Naive B cell (primary cell): Measurements from ENCODE around the gene AOX1. TPM values are rescaled to one million over a fixed set of nuclear protein-coding genes. Genes with fewer than 3 reads are reported as not detected.
A peak's percentile ranks its signal among the peaks of the same experiment; 100 is the strongest.
"Not testable (repeated sequence)": the region's sequence is repeated elsewhere in the genome, so short reads cannot be mapped to it uniquely, and the experiment has no call there.

ENCODE experiments used
- ATAC-seq, 2 donors: fragments of 150-1000 bp; cut with Tn5 transposase; 2 replicates each; pipeline ENCODE4 v1.10.0; 2021; ENCODE audit warnings: low read depth in 2 of 2, mild to moderate bottlenecking in 2 of 2, moderate library complexity in 2 of 2
- DNase-seq: peaks from one replicate; pipeline ENCODE4 v3.0.0; 2022
- H3K27ac Mint-ChIP-seq, 6 donors: one replicate each; pipeline ENCODE4 v1.8.0; 2020 to 2022; ENCODE audit warnings: mild to moderate bottlenecking in 6 of 6, mixed read lengths in 6 of 6, moderate library complexity in 5 of 6, inconsistent platforms in 2 of 6
- H3K27me3 Mint-ChIP-seq, 3 donors: one replicate each; pipeline ENCODE4 v1.8.0; 2021 to 2022; ENCODE audit warnings: mixed read lengths in 3 of 3, mild to moderate bottlenecking in 1 of 3
- H3K36me3 Mint-ChIP-seq, 2 donors: one replicate each; pipeline ENCODE4 v1.8.0; 2020 to 2022; ENCODE audit warnings: mixed read lengths in 2 of 2, inconsistent platforms in 1 of 2, mild to moderate bottlenecking in 1 of 2
- H3K4me1 Mint-ChIP-seq, 3 donors: one replicate each; pipeline ENCODE4 v1.8.0; 2020 to 2022; ENCODE audit warnings: mixed read lengths in 3 of 3, inconsistent platforms in 1 of 3, mild to moderate bottlenecking in 1 of 3, moderate library complexity in 1 of 3
- H3K4me3 Mint-ChIP-seq, 8 donors: one replicate each; pipeline ENCODE4 v1.8.0; 2020 to 2022; ENCODE audit warnings: mild to moderate bottlenecking in 8 of 8, mixed read lengths in 8 of 8, moderate library complexity in 8 of 8, inconsistent platforms in 2 of 8
- H3K9me3 Mint-ChIP-seq, 7 donors: one replicate each; pipeline ENCODE4 v1.8.0; 2020 to 2022; ENCODE audit warnings: mixed read lengths in 7 of 7, mild to moderate bottlenecking in 5 of 7, inconsistent platforms in 2 of 7, moderate library complexity in 1 of 7
- polyA plus RNA-seq, 6 donors: library from polyadenylated mRNA; unstranded; fragments of 300-500 nt; fragmentation: Illumina TruSeq; gene quantifications; one replicate each; pipeline ENCODE4 v1.2.3, GENCODE V29; 2021; ENCODE audit warnings: low read depth in 6 of 6

The AOX1 gene
- polyA plus RNA-seq, 6 donors from 2014 or later, result 0.45 TPM; not detected in 5

DNA sequence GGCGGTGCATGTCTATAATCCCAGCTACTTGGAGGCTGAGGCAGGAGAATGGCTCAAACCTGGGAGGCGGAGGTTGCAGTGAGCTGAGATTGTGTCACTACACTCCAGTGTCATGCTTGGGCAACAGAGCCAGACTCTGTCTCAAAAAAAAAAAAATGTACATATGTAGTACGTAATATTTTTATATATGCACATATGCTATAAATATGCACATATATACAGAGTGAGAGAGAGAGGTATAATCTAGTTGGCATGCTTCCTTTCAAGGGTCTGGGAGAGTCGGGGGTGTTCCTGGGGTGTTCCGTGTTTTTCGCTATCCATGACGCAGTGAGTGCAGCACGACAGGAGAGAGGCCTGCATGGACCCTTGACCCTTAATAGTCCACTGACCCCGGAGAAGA, 83.5 kb downstream of the AOX1 start:
- no peak overlapping the region for H3K4me3 Mint-ChIP-seq
- H3K27me3 Mint-ChIP-seq, result peaks cover 6 to 23% (median 21%) of the 10 kb centered on the region in 3 donors
- DNase-seq (no peak), ATAC-seq (no peak)
- no peaks in the 10 kb centered on the region for H3K36me3 Mint-ChIP-seq
- no peaks in the 10 kb centered on the region for H3K9me3 Mint-ChIP-seq
- H3K27ac Mint-ChIP-seq, result peak overlapping the region in 1 of 6 donors; percentile 33
- no peaks in the 10 kb centered on the region for H3K4me1 Mint-ChIP-seq

DNA sequence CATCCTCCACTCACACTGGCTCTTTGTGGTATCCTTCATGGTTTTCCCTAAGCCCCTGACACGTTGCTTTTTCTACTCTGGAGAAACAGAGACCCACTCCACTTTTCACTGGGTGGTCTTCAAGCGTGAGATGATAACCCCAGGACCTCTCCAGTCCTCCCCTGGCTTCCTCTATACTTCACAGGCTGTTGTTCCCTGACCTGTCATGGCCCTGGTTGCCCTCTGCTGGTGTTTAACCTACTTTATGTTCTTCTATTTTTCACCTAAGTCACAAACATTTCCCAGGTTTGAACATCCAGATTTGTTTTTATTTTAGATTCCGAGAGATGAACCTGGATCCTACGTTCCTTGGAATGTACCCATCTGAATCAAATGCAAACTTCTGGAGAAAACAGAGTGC, 84.5 kb downstream of the AOX1 start:
- Mint-ChIP-seq H3K27ac (peak overlapping the region in 1 of 6 donors; percentile 69), H3K27me3 (peaks cover 6 to 23% (median 21%) of the 10 kb centered on the region in 3 donors), H3K9me3 (no peaks in the 10 kb centered on the region), H3K4me1 (no peaks in the 10 kb centered on the region), H3K4me3 (no peak overlapping the region), H3K36me3 (no peaks in the 10 kb centered on the region)
- ATAC-seq, result no peak
- no peak for DNase-seq

DNA sequence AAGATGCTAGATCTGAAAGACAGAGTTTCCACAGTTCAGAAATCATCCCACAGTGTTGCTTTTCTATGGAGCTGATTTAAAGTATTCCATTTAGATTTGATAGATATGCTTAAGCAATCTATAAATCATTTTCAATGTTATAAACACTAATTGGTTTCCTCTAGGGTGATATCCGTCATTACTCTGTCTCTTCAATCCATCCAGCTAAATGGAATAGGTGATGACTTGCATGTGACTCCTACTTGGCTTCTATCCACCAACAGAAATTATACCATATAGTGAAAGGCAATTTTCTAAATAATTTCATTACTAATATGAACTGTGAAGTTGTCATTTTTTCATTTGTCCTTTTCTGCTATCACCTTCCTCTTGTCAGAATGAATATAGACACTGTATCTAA, 84.9 kb downstream of the AOX1 start:
- Mint-ChIP-seq H3K4me3 (no peak overlapping the region), H3K36me3 (no peaks in the 10 kb centered on the region), H3K9me3 (no peaks in the 10 kb centered on the region), H3K4me1 (no peaks in the 10 kb centered on the region), H3K27me3 (peaks cover 6 to 23% (median 21%) of the 10 kb centered on the region in 3 donors), H3K27ac (no peak overlapping the region)
- ATAC-seq (no peak), DNase-seq (no peak)

DNA sequence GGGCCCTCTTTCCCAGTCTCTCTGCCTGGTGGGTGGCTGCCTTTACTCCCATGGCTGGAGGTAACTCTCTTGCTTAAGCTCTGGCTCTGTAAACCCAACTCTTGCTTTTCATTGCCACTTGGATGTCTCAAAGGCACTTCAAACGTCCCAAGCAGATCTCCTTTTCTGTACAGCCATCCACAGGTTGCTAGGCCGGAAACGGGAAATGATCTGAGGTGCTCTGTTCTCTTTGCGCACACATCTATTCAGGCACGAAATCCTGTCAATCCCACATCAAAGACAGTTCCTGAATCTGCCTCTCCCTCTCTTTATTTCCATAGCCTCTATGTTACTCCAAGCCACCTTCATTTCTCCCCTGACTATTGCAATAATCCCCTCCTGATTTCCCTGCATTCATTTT, 87.4 kb downstream of the AOX1 start:
- Mint-ChIP-seq H3K4me3 (no peak overlapping the region), H3K27ac (peak overlapping the region in 1 of 6 donors; percentile 13), H3K9me3 (no peaks in the 10 kb centered on the region), H3K36me3 (no peaks in the 10 kb centered on the region), H3K27me3 (peaks cover 6 to 23% (median 21%) of the 10 kb centered on the region in 3 donors), H3K4me1 (no peaks in the 10 kb centered on the region)
- DNase-seq, result no peak
- no peak for ATAC-seq

DNA sequence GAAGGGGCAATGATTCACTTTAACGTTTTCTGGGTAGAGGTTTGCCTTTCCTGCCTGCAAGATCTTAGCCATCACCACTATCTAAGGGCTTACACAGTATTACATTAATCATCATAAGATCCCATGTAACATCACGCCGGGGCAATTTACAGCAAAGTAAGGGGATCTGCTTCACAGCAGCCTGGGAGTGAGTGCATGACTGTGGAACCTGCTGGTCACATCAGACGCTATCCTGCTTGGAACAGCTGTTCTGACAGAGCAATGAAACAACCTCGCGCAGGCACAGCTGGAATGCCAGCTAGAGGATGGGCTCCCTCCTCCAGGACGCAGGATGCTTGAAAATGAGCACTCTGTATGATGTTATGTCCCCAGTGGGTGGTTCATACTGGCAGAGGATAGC, 89.0 kb downstream of the AOX1 start:
- ATAC-seq (no peak), DNase-seq (no peak)
- Mint-ChIP-seq H3K27me3 (peaks cover 0 to 18% (median 16%) of the 10 kb centered on the region in 3 donors), H3K4me3 (no peak overlapping the region), H3K4me1 (no peaks in the 10 kb centered on the region), H3K36me3 (no peaks in the 10 kb centered on the region), H3K9me3 (no peaks in the 10 kb centered on the region), H3K27ac (no peak overlapping the region)

DNA sequence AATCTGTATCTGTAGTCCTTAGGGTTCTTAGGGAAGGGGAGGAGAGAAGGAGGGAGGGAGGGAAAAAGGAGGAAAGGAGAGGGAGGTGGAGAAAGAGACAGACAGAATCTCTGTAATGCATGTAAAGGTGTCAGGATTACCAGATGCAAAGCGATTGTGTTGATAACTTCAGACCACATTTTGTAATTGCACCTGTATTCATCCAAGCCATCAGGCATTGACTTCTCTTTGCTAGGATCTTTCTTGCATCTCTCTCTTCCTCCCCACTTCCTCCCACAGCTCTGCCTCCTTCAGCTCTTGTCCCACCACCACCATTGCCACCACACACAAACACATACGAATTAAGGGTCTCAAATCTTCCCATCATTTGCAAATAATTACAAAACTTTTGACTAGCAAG, 91.4 kb downstream of the AOX1 start:
- Mint-ChIP-seq H3K9me3 (no peaks in the 10 kb centered on the region), H3K4me3 (no peak overlapping the region), H3K36me3 (no peaks in the 10 kb centered on the region), H3K27me3 (peaks cover 0 to 11% (median 9%) of the 10 kb centered on the region in 3 donors), H3K27ac (peak overlapping the region in 1 of 6 donors; percentile 13), H3K4me1 (no peaks in the 10 kb centered on the region)
- ATAC-seq (no peak), DNase-seq (no peak)

DNA sequence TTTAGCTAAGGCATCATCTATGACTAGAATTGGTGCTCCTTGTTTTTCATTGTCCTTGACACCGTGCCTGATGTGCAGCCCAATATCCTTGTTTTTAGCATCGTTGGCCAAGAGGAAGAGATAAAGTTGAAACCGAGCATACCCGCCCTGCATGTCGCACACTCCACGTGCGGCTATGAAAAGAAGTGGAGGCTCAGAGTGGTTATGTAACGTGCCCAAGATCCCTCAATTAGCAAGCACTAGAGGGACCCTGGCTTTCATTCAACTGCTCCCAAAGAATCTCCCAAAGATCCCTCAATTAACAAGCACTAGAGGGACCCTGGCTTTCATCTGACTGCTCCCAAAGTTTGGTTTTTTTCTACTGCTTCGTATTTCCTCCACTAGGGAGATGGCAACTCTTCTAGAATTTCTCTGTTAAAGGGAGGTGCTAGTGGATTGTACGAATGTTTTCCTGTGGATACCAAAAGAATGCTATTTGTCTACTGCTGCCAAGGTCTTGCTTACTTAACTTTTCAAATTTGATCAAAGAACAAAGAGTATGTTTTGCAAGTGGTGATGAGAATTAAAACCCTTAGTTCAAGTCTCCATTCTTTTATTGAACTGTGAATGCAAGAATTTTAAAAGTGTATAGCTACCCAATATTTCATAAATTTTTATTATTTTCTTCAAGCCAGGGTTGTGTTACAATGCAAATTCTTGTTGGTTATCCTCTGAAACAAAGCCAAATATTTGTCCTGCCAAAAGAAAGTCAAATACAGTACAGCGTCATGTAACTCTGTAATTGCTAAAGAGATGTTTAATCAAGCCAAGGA, 92.1 kb downstream of the AOX1 start:
- Mint-ChIP-seq H3K27me3 (peaks cover 0 to 11% (median 5%) of the 10 kb centered on the region in 3 donors), H3K4me3 (no peak overlapping the region), H3K36me3 (no peaks in the 10 kb centered on the region), H3K27ac (no peak overlapping the region), H3K4me1 (no peaks in the 10 kb centered on the region), H3K9me3 (no peaks in the 10 kb centered on the region)
- ATAC-seq (no peak), DNase-seq (no peak)

DNA sequence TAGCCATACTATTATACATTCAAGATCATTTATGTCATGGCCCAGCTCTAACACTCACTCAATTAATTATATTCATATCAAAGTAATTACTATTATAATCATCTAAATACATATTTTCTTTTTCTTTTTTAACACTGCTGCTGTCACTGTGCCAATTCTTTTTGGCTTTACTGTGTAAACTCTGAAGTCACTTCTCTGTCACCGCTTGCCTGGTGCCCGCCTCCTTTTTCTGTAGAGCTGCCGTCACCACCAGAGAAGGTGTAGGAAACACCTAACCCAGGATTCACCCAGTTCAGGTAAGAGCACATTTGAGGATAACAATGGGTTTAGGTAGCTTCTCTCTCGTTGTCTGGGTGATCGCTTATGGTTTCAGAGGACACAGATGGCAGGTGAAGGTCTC, 93.3 kb downstream of the AOX1 start:
- Mint-ChIP-seq H3K27ac (peak overlapping the region in 1 of 6 donors; percentile 2), H3K4me3 (no peak overlapping the region), H3K36me3 (no peaks in the 10 kb centered on the region), H3K27me3 (no peaks in the 10 kb centered on the region), H3K9me3 (no peaks in the 10 kb centered on the region), H3K4me1 (no peaks in the 10 kb centered on the region)
- DNase-seq (no peak), ATAC-seq (no peak)

DNA sequence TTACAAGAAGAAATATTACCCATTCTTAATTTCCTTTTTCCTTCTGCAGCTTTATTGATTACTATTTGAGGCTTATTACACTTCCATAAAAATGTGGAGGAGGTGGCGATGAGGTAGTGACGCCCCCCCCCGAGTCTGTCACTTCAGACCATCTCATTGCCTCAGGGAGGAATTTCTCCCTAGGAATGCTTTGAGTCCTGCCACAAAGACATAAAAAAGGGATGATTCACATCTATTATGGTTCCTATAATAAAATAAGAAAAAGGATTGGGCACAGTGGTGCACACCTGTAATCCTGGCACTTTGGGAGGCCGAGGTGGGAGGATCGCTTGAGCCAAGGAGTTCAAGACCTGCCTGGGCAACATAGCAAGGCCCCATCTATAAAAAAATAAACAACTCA, 93.7 kb downstream of the AOX1 start:
- no peak for ATAC-seq
- Mint-ChIP-seq H3K36me3 (no peaks in the 10 kb centered on the region), H3K4me3 (no peak overlapping the region), H3K27me3 (no peaks in the 10 kb centered on the region), H3K9me3 (no peaks in the 10 kb centered on the region), H3K4me1 (no peaks in the 10 kb centered on the region), H3K27ac (no peak overlapping the region)
- no peak for DNase-seq

DNA sequence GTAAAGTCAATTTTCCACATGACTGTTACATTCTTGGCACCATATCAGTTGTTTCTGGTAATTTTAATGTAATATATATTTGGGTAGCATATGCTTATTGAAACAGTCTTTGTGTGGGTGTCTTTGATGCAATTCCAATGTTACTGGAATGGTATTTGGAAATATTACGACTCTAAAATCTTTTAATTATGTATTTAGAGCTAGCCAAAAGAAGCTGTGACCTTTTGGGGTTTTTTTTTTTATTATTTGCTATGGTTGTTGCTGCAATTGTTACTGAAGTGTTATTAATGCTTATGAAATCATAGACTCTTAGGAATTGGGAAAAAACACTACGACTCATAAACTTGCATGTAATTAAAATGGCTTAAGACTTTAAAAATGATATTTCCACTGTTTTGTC, 95.9 kb downstream of the AOX1 start:
- Mint-ChIP-seq H3K27me3 (peaks cover 0 to 5% (median 0%) of the 10 kb centered on the region in 3 donors), H3K4me3 (no peak overlapping the region), H3K27ac (no peak overlapping the region), H3K4me1 (no peaks in the 10 kb centered on the region), H3K36me3 (no peaks in the 10 kb centered on the region), H3K9me3 (peaks cover 0 to 5% (median 0%) of the 10 kb centered on the region in 7 donors)
- DNase-seq (no peak), ATAC-seq (no peak)

DNA sequence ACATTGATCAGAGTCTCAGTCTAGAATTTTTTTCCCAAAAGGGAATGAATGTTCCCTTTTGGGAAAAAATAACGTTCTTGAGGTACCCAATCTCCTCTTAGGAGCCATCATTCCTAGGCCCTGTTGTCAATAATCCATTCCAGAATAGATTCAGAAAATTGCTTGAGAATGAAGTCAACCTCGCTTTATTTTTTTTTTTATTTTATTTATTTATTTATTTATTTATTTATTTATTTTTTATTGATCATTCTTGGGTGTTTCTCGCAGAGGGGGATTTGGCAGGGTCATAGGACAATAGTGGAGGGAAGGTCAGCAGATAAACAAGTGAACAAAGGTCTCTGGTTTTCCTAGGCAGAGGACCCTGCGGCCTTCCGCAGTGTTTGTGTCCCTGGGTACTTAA, 96.6 kb downstream of the AOX1 start:
- not testable (repeated sequence) for H3K4me3 Mint-ChIP-seq, DNase-seq, H3K9me3 Mint-ChIP-seq, H3K4me1 Mint-ChIP-seq, H3K27me3 Mint-ChIP-seq, H3K36me3 Mint-ChIP-seq, H3K27ac Mint-ChIP-seq, ATAC-seq

DNA sequence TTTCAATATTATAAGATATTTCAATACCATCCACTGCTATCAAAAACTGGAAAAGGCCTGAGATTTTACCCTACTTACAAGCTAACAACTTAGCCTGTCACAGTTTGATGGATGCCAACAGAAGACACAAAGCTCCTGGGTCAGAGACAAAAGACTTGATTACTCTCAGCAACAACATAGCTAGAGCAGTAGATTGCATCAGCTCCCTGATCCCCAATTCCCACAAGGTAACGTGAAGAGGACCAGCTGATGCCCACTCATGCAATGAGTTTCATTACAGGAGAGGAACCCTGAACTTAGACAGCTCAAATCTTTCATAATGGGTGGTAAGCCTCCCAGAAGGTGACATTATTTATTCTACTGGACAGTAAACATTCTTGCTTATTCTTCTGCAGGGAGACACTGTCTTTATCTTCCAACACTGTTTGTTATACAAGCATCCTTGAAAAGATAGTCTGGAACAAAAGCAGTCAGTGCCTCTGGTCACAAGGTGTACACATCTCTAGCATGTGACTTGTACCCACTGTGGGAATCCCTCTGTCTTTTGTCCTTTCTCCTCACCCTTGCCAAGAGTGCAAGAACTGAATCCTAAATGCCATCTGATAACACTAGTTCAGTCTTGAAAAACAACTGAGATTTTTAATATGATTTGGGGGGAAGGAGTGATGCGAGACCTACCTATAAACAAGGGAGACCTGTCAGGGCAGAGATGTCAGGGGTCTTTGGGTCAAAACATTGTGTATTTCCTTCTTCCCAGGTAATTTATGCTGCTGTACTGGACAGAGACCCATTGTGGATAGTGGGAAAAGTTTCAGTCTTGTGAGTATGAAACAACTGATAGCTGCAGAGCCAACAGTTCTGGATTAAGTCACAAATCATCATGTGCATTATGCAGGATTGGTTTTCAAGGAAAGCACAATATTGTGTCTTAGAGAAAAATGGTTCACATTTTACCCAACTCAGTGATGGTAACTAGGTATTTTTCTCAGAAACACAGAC, 102.4 kb downstream of the AOX1 start:
- ATAC-seq (no peak), DNase-seq (no peak)
- Mint-ChIP-seq H3K9me3 (peaks cover 0 to 5% (median 0%) of the 10 kb centered on the region in 7 donors), H3K27me3 (peaks cover 0 to 5% (median 0%) of the 10 kb centered on the region in 3 donors), H3K4me1 (no peaks in the 10 kb centered on the region), H3K36me3 (no peaks in the 10 kb centered on the region), H3K4me3 (no peak overlapping the region), H3K27ac (no peak overlapping the region)

DNA sequence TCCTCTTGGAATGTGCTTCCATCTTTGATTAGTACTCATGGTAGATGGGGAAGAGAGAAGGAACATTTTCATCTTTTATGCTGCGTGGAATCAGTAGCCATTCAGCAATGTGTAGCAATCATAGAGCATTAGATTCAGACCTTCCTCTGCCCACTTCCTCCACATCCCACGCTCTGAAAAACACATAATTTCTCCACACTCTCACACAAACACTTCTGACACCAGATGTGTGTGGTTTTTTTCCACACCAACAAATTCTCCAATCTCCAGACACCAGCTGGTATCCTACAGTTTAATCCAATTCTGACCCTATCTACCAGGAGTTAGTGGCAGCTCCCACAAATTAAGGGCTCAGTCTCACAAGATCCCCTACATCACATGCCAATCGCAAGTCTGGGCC, 103.3 kb downstream of the AOX1 start:
- H3K27ac Mint-ChIP-seq, result no peak overlapping the region
- ATAC-seq (no peak), DNase-seq (no peak)
- peaks cover 0 to 2% (median 0%) of the 10 kb centered on the region in 3 donors for H3K4me1 Mint-ChIP-seq
- H3K27me3 Mint-ChIP-seq, result peaks cover 0 to 5% (median 0%) of the 10 kb centered on the region in 3 donors
- H3K36me3 Mint-ChIP-seq, result no peaks in the 10 kb centered on the region
- no peak overlapping the region for H3K4me3 Mint-ChIP-seq
- H3K9me3 Mint-ChIP-seq, result peaks cover 0 to 5% (median 0%) of the 10 kb centered on the region in 7 donors
